IMR-90 (cell line): ENCODE results near the gene VDR. TPM values are rescaled to one million over a fixed set of nuclear protein-coding genes. Genes with fewer than 3 reads are reported as not detected.

Experiments used
- ATAC-seq: fragments of 200-7000 bp; cut with Tn5 transposase; 2 replicates; pipeline ENCODE4 v1.9.1; 2020; ENCODE audit warnings: low read depth, mild to moderate bottlenecking, moderate library complexity
- BruUV-seq: library from RNA; stranded (reverse); fragments of 400-500 nt; replicated peaks from 2 replicates; lab custom pipeline; 2021; lab: Mats Ljungman, UMichigan
- CTCF ChIA-PET: fragments of 300-600 bp; formaldehyde crosslinking; extraction: SDS; loops from one replicate; lab custom pipeline; 2021; ENCODE audit warnings: antibody characterized with exemption; lab: Yijun Ruan, JAX
- POLR2A ChIA-PET: fragments of 300-600 bp; sonication (Branson Sonifier 250); formaldehyde crosslinking; loops from one replicate; lab custom pipeline; 2022; ENCODE audit warnings: antibody characterized with exemption; ENCODE audit not compliant: unreplicated experiment; lab: Charles Lee
- DNase-seq: peaks from one replicate; pipeline ENCODE4 v3.0.0; 2013
- H2AFZ ChIP-seq: replicated peaks from 2 replicates; pipeline ENCODE3; 2013; ENCODE audit warnings: low read length, mild to moderate bottlenecking; ENCODE audit not compliant: poor library complexity
- H2AK5ac ChIP-seq: 2 replicates; pipeline ENCODE4 v1.6.1; 2013; ENCODE audit warnings: low read depth, low read length, inconsistent platforms
- H2AK9ac ChIP-seq: replicated peaks from 2 replicates; pipeline ENCODE3; 2013; ENCODE audit warnings: mild to moderate bottlenecking, low read depth, low read length, moderate library complexity; ENCODE audit not compliant: poor library complexity
- H2BK120ac ChIP-seq: 2 replicates; pipeline ENCODE4 v1.6.1; 2013; ENCODE audit warnings: low read depth, low read length, inconsistent platforms
- H2BK15ac ChIP-seq: 3 replicates; pipeline ENCODE4 v1.6.1; 2013; ENCODE audit warnings: low read depth, low read length, inconsistent platforms
- H2BK20ac ChIP-seq: 2 replicates; pipeline ENCODE4 v1.6.1; 2013; ENCODE audit warnings: low read depth, mild to moderate bottlenecking, inconsistent platforms, low read length, moderate library complexity
- H2BK5ac ChIP-seq: 2 replicates; pipeline ENCODE4 v1.6.1; 2013; ENCODE audit warnings: mild to moderate bottlenecking, low read depth, low read length, inconsistent platforms; ENCODE audit not compliant: poor library complexity, severe bottlenecking
- H3K14ac ChIP-seq: replicated peaks from 2 replicates; pipeline ENCODE4 v1.6.1; 2013; ENCODE audit warnings: low read depth, low read length, inconsistent platforms
- H3K18ac ChIP-seq: 2 replicates; pipeline ENCODE4 v1.6.1; 2013; ENCODE audit warnings: low read depth, low read length, control low read depth
- H3K23ac ChIP-seq: 2 replicates; pipeline ENCODE4 v1.6.1; 2013; ENCODE audit warnings: low read depth, low read length, inconsistent platforms
- H3K27ac ChIP-seq: 2 replicates; pipeline ENCODE4 v1.5.1; 2013; ENCODE audit warnings: mild to moderate bottlenecking, control low read depth, low read length; ENCODE audit not compliant: insufficient read depth
- H3K27me3 ChIP-seq: 2 replicates; pipeline ENCODE4 v1.6.1; 2013; ENCODE audit warnings: low read length; ENCODE audit not compliant: control insufficient read depth, insufficient read depth
- H3K36me3 ChIP-seq: 2 replicates; pipeline ENCODE4 v1.6.1; 2013; ENCODE audit warnings: low read length, mixed read lengths; ENCODE audit not compliant: control insufficient read depth, insufficient read depth
- H3K4ac ChIP-seq: 2 replicates; pipeline ENCODE4 v1.6.1; 2013; ENCODE audit warnings: low read depth, low read length, inconsistent platforms
- H3K4me1 ChIP-seq: 2 replicates; pipeline ENCODE4 v1.6.1; 2013; ENCODE audit warnings: low read length, mixed read lengths; ENCODE audit not compliant: control insufficient read depth, insufficient read depth
- H3K4me2 ChIP-seq: 2 replicates; pipeline ENCODE4 v1.6.1; 2013; ENCODE audit warnings: low read depth, mild to moderate bottlenecking, control low read depth, low read length, moderate library complexity
- H3K4me3 ChIP-seq: 2 replicates; pipeline ENCODE4 v1.5.1; 2013; ENCODE audit warnings: low read depth, mild to moderate bottlenecking, control low read depth, low read length, moderate library complexity; ENCODE audit not compliant: insufficient read depth
- H3K56ac ChIP-seq: 2 replicates; pipeline ENCODE4 v1.6.1; 2013; ENCODE audit warnings: low read length, inconsistent platforms; ENCODE audit not compliant: insufficient read depth; ENCODE audit errors: extremely low read depth
- H3K79me1 ChIP-seq, 2 experiments: 2 replicates each; pipeline ENCODE4 v1.6.1; 2013; ENCODE audit warnings: low read length in 2 of 2, inconsistent platforms in 1 of 2, low read depth in 1 of 2
- H3K9ac ChIP-seq: 2 replicates; pipeline ENCODE4 v1.6.1; 2013; ENCODE audit warnings: low read depth, low read length, control low read depth
- H3K9me1 ChIP-seq: 2 replicates; pipeline ENCODE4 v1.6.1; 2013; ENCODE audit warnings: low read length, inconsistent platforms; ENCODE audit not compliant: insufficient read depth
- H3K9me3 ChIP-seq: 2 replicates; pipeline ENCODE4 v1.6.1; 2013; ENCODE audit warnings: low read length; ENCODE audit not compliant: control insufficient read depth, insufficient read depth
- H4K20me1 ChIP-seq: 2 replicates; pipeline ENCODE4 v1.6.1; 2013; ENCODE audit warnings: low read length, inconsistent platforms; ENCODE audit not compliant: insufficient read depth
- H4K5ac ChIP-seq: 2 replicates; pipeline ENCODE4 v1.6.1; 2013; ENCODE audit warnings: mild to moderate bottlenecking, low read depth, low read length, control low read depth
- H4K8ac ChIP-seq, 2 experiments: 2 replicates each; pipeline ENCODE4 v1.6.1; 2013; ENCODE audit warnings: low read depth in 2 of 2, low read length in 2 of 2, control low read depth in 1 of 2, inconsistent platforms in 1 of 2
- H4K91ac ChIP-seq: 2 replicates; pipeline ENCODE4 v1.6.1; 2013; ENCODE audit warnings: low read depth, low read length, inconsistent platforms; ENCODE audit not compliant: insufficient read depth
- BHLHE40 ChIP-seq: fragments of 150-350 bp; IDR thresholded peaks from 2 replicates; pipeline ENCODE4 v1.6.1; 2016; ENCODE audit warnings: mild to moderate bottlenecking, low read depth, low read length
- CEBPB ChIP-seq: IDR thresholded peaks from 2 replicates; pipeline ENCODE4 v1.6.1; 2012; ENCODE audit warnings: low read depth, low read length, improper control_type of control experiment
- CTCF ChIP-seq: conservative IDR thresholded peaks from 2 replicates; pipeline ENCODE4 v1.5.1; 2012; ENCODE audit warnings: mild to moderate bottlenecking, low read depth, low read length, improper control_type of control experiment
- ELK1 ChIP-seq: fragments of 150-350 bp; IDR thresholded peaks from 2 replicates; pipeline ENCODE4 v1.6.1; 2016; ENCODE audit warnings: low read depth, mild to moderate bottlenecking, low read length, moderate library complexity, borderline replicate concordance
- MAFK ChIP-seq: IDR thresholded peaks from 2 replicates; pipeline ENCODE4 v1.6.1; 2012; ENCODE audit warnings: low read depth, low read length, improper control_type of control experiment
- MAZ ChIP-seq: IDR thresholded peaks from 2 replicates; pipeline ENCODE4 v1.6.1; 2012; ENCODE audit warnings: low read depth, mild to moderate bottlenecking, low read length, improper control_type of control experiment, moderate library complexity, borderline replicate concordance
- MXI1 ChIP-seq: IDR thresholded peaks from 2 replicates; pipeline ENCODE4 v1.6.1; 2012; ENCODE audit warnings: low read depth, mild to moderate bottlenecking, low read length, moderate library complexity, borderline replicate concordance
- NFE2L2 ChIP-seq: fragments of 150-350 bp; IDR thresholded peaks from 2 replicates; pipeline ENCODE4 v1.6.1; 2016; ENCODE audit warnings: low read depth, mild to moderate bottlenecking, low read length
- RAD21 ChIP-seq: IDR thresholded peaks from 2 replicates; pipeline ENCODE4 v1.6.1; 2012; ENCODE audit warnings: low read length, improper control_type of control experiment
- RCOR1 ChIP-seq: IDR thresholded peaks from 2 replicates; pipeline ENCODE4 v1.6.1; 2012; ENCODE audit warnings: mild to moderate bottlenecking, low read length, improper control_type of control experiment; ENCODE audit not compliant: insufficient replicate concordance
- RFX5 ChIP-seq: IDR thresholded peaks from 2 replicates; pipeline ENCODE4 v1.8.0; 2012; ENCODE audit warnings: low read depth, mild to moderate bottlenecking, low read length, moderate library complexity
- SMC3 ChIP-seq: fragments of 150-350 bp; IDR thresholded peaks from 2 replicates; pipeline ENCODE4 v1.6.1; 2016; ENCODE audit warnings: low read depth, mild to moderate bottlenecking, antibody characterized with exemption, low read length, moderate library complexity
- WGBS, 2 experiments: methylation state at CpG; one replicate each; pipeline versions ENCODE4 v1.1.5 to v1.1.7; 2013; ENCODE audit warnings: missing lambda C conversion rate in 2 of 2; ENCODE audit not compliant: insufficient read length in 1 of 2; ENCODE audit errors: extremely low coverage in 2 of 2; 5-methylcytosine and 5-hydroxymethylcytosine counted together
- dilution Hi-C: fragments of 300-500 bp; cut with HindIII; formaldehyde crosslinking; loops from one replicate; pipeline ENCODE4 v1.14.3; 2018; ENCODE audit warnings: low sequenced_read_pairs; ENCODE audit not compliant: unreplicated experiment
- in situ Hi-C: fragments of 300-500 bp; cut with MboI; formaldehyde crosslinking; loops from 3 replicates; pipeline ENCODE4 v1.14.3; 2019; ENCODE audit warnings: low sequenced_read_pairs, inconsistent platforms, mixed read lengths
- intact Hi-C: fragments of 100-400 bp; cut with micrococcal nuclease; formaldehyde crosslinking; loops from 2 replicates; pipeline ENCODE4 v1.10.0; 2022
- polyA plus RNA-seq, 3 experiments: library from polyadenylated mRNA; depleted of rRNA; stranded (reverse); fragments of >200 nt; gene quantifications; 2 replicates each; pipeline ENCODE4 v1.2.3, GENCODE V29; 2012; ENCODE audit warnings: low replicate concordance in 1 of 3
- total RNA-seq: library from RNA; depleted of rRNA; stranded (reverse); fragments of >200 nt; gene quantifications from 2 replicates; pipeline ENCODE4 v1.2.3, GENCODE V29; 2012

VDR gene
- total and polyA plus RNA-seq, 2 of the 4 experiments (the other 2 are of a cell fraction), result 5.4 to 8.5 TPM

- Histone ChIP-seq H3K4me1 (peaks cover 8% of the 10 kb centered on the region), H2BK5ac (no peak overlapping the region), H3K4ac (no peak overlapping the region), H2BK120ac (no peak overlapping the region), H2BK15ac (no peak overlapping the region), H3K79me1 (peaks cover 0 to 12% of the 10 kb centered on the region in 2 experiments; a peak in 2 of 4 replicates), H4K5ac (no peak overlapping the region), H3K9ac (no peak overlapping the region), H3K27ac (no peak overlapping the region), H4K8ac (no peak overlapping the region), H3K9me3 (no peaks in the 10 kb centered on the region), H4K20me1 (no peaks in the 10 kb centered on the region), H3K56ac (no peak overlapping the region), H3K18ac (no peak overlapping the region), H2AFZ (no peak overlapping the region), H3K9me1 (peaks cover 10% of the 10 kb centered on the region), H3K4me3 (no peak overlapping the region), H3K27me3 (no peaks in the 10 kb centered on the region), H3K4me2 (no peak overlapping the region), H3K14ac (no peak overlapping the region), H2AK9ac (no peak overlapping the region), H3K36me3 (no peaks in the 10 kb centered on the region), H3K23ac (no peak overlapping the region), H4K91ac (no peak overlapping the region), H2BK20ac (no peak overlapping the region), H2AK5ac (no peak overlapping the region)
- dilution Hi-C loops (no loop called here), intact Hi-C loops (no loop called here), in situ Hi-C loops (no loop called here)
- no peak for ATAC-seq
- WGBS, 2 experiments, result 96% methylated on average over 4 of the region's 6 CpGs; no CpG with 5 or more reads in 1 of the 2 experiments
- BruUV-seq, result no TSS peak
- DNase-seq, result no peak
- ChIA-PET POLR2A (no interaction called here), CTCF (no interaction called here)
- no peak for TF ChIP-seq SMC3
- TF ChIP-seq RAD21, result no peak
- TF ChIP-seq NFE2L2, result no peak
- no peak for TF ChIP-seq RCOR1
- TF ChIP-seq MAZ, result no peak
- TF ChIP-seq CEBPB, result no peak
- TF ChIP-seq RFX5, result no peak
- TF ChIP-seq BHLHE40, result no peak
- no peak for TF ChIP-seq MXI1
- no peak for TF ChIP-seq ELK1
- TF ChIP-seq CTCF, result no peak
- TF ChIP-seq MAFK, result no peak
Measured at GRCh38 chr12:47863985-47864384, 40.8 kb downstream of the VDR start.
